Measurements from ENCODE around the gene RGPD4.
"Not testable (repeated sequence)": the region's sequence is repeated elsewhere in the genome, so short reads cannot be mapped to it uniquely, and the experiment has no call there.

Gene RGPD4

GRCh38 chr2:107826749-107827148 lies at the start of gene RGPD4:
Gene RGPD4 (plus strand): TSS chr2:107826892. CDS start chr2:107827014, 122 bp downstream.
- not testable (repeated sequence) for DNase-seq (ENCODE audit: low spot score)

GRCh38 chr2:107777974-107778373 lies 48.7 kb upstream of the RGPD4 start:
- DNase-seq (ENCODE audit: low spot score), result no peak

GRCh38 chr2:107785756-107786155 lies 40.9 kb upstream of the RGPD4 start:
- no peak for DNase-seq (ENCODE audit: low spot score)

- no peak for DNase-seq (ENCODE audit: low spot score)
These were observed 35.9 kb upstream of the RGPD4 start for GRCh38 chr2:107790837-107791236.

- no peak for DNase-seq (ENCODE audit: low spot score)
These were observed 25.2 kb upstream of the RGPD4 start for GRCh38 chr2:107801498-107801897.

GRCh38 chr2:107804608-107805498 lies 21.8 kb upstream of the RGPD4 start:
- DNase-seq (ENCODE audit: low spot score), result no peak

- no peak for DNase-seq (ENCODE audit: low spot score)
These were observed 19.8 kb upstream of the RGPD4 start for GRCh38 chr2:107806901-107807300.

GRCh38 chr2:107807988-107808387 lies 18.7 kb upstream of the RGPD4 start:
- no peak for DNase-seq (ENCODE audit: low spot score)

GRCh38 chr2:107808959-107809358 lies 17.7 kb upstream of the RGPD4 start:
- DNase-seq (ENCODE audit: low spot score), result no peak

- no peak for DNase-seq (ENCODE audit: low spot score)
These were observed 16.9 kb upstream of the RGPD4 start for GRCh38 chr2:107809835-107810234.

- no peak for DNase-seq (ENCODE audit: low spot score)
These were observed 16.0 kb upstream of the RGPD4 start for GRCh38 chr2:107810734-107811133.

- no peak for DNase-seq (ENCODE audit: low spot score)
These were observed 15.3 kb upstream of the RGPD4 start for GRCh38 chr2:107811411-107811810.

- DNase-seq (ENCODE audit: low spot score), result no peak
These were observed 14.7 kb upstream of the RGPD4 start for GRCh38 chr2:107812006-107812405.

- DNase-seq (ENCODE audit: low spot score), result no peak
These were observed 9.3 kb upstream of the RGPD4 start for GRCh38 chr2:107817378-107817777.

GRCh38 chr2:107822302-107822701 lies 4.4 kb upstream of the RGPD4 start:
- DNase-seq (ENCODE audit: low spot score), result no peak

GRCh38 chr2:107824451-107825205 lies 2.1 kb upstream of the RGPD4 start:
- no peak for DNase-seq (ENCODE audit: low spot score)

GRCh38 chr2:107825206-107825563 lies 1.5 kb upstream of the RGPD4 start:
- DNase-seq (ENCODE audit: low spot score), result no peak

GRCh38 chr2:107829514-107829913 lies 2.8 kb downstream of the RGPD4 start:
- DNase-seq (ENCODE audit: low spot score), result not testable (repeated sequence)

GRCh38 chr2:107833152-107833551 lies 6.5 kb downstream of the RGPD4 start:
- DNase-seq (ENCODE audit: low spot score), result not testable (repeated sequence)

GRCh38 chr2:107833618-107834017 lies 6.9 kb downstream of the RGPD4 start:
- DNase-seq (ENCODE audit: low spot score), result not testable (repeated sequence)

GRCh38 chr2:107916121-107916520 lies 89.4 kb downstream of the RGPD4 start:
- DNase-seq (ENCODE audit: low spot score), result not testable (repeated sequence)

- not testable (repeated sequence) for DNase-seq (ENCODE audit: low spot score)
These were observed 90.1 kb downstream of the RGPD4 start for GRCh38 chr2:107916696-107917370.
